Adipocyte (in vitro differentiated cells): ENCODE data around the gene CHD1L.
A peak's percentile ranks its signal among the peaks of the same experiment; 100 is the strongest.
"Not testable (repeated sequence)": the region's sequence is repeated elsewhere in the genome, so short reads cannot be mapped to it uniquely, and the experiment has no call there.

Experiments used
- DNase-seq: peaks from one replicate; pipeline ENCODE4 v3.0.0-alpha.2; 2015; ENCODE audit warnings: low read depth
- H3K27me3 ChIP-seq: replicated peaks from 2 replicates; pipeline ENCODE4 v1.7.0; 2013; ENCODE audit warnings: mild to moderate bottlenecking, low read length, moderate library complexity; ENCODE audit not compliant: control insufficient read depth, insufficient read depth
- H3K36me3 ChIP-seq: 2 replicates; pipeline ENCODE4 v1.7.0; 2013; ENCODE audit warnings: low read length, mild to moderate bottlenecking, moderate library complexity; ENCODE audit not compliant: control insufficient read depth, insufficient read depth, severe bottlenecking
- H3K4me1 ChIP-seq: 2 replicates; pipeline ENCODE4 v1.7.0; 2013; ENCODE audit warnings: mild to moderate bottlenecking, low read length, moderate library complexity; ENCODE audit not compliant: control insufficient read depth, insufficient read depth
- H3K4me3 ChIP-seq: 2 replicates; pipeline ENCODE4 v1.7.0; 2013; ENCODE audit warnings: mild to moderate bottlenecking, low read length, moderate library complexity
- H3K9ac ChIP-seq: 2 replicates; pipeline ENCODE4 v1.7.0; 2013; ENCODE audit warnings: mild to moderate bottlenecking, low read length, moderate library complexity
- H3K9me3 ChIP-seq: 2 replicates; pipeline ENCODE4 v1.7.0; 2013; ENCODE audit warnings: mild to moderate bottlenecking, low read length, moderate library complexity; ENCODE audit not compliant: control insufficient read depth

CHD1L gene

GRCh38 chr1:147235822-147236221 lies 6.7 kb upstream of the CHD1L start:
- Histone ChIP-seq H3K27me3 (no peaks in the 10 kb centered on the region), H3K4me3 (no peak overlapping the region), H3K9me3 (no peaks in the 10 kb centered on the region)

GRCh38 chr1:147236448-147236847 lies 6.0 kb upstream of the CHD1L start:
- Histone ChIP-seq H3K27me3 (no peaks in the 10 kb centered on the region), H3K9ac (no peak overlapping the region), H3K9me3 (no peaks in the 10 kb centered on the region), H3K36me3 (no peaks in the 10 kb centered on the region), H3K4me1 (no peaks in the 10 kb centered on the region), H3K4me3 (no peak overlapping the region)
- DNase-seq: no peak

More at GRCh38 chr1:147235822-147236221, 6.7 kb upstream of the CHD1L start:
- H3K4me1 ChIP-seq: no peaks in the 10 kb centered on the region
- DNase-seq: no peak
- H3K9ac ChIP-seq: no peak overlapping the region
- no peaks in the 10 kb centered on the region for H3K36me3 ChIP-seq

GRCh38 chr1:147236959-147237791 lies 5.3 kb upstream of the CHD1L start:
- Histone ChIP-seq H3K9ac (no peak overlapping the region), H3K4me1 (peaks cover 4% of the 10 kb centered on the region), H3K4me3 (no peak overlapping the region), H3K36me3 (no peaks in the 10 kb centered on the region), H3K9me3 (no peaks in the 10 kb centered on the region), H3K27me3 (no peaks in the 10 kb centered on the region)
- no peak for DNase-seq

- H3K27me3 ChIP-seq: no peaks in the 10 kb centered on the region
- DNase-seq: no peak
- H3K4me1 ChIP-seq: peaks cover 4% of the 10 kb centered on the region
- no peaks in the 10 kb centered on the region for H3K36me3 ChIP-seq
- no peak overlapping the region for H3K4me3 ChIP-seq
- H3K9me3 ChIP-seq: no peaks in the 10 kb centered on the region
- H3K9ac ChIP-seq: no peak overlapping the region
Observed at GRCh38 chr1:147238053-147238902, 4.2 kb upstream of the CHD1L start.

GRCh38 chr1:147238925-147239820 lies 3.3 kb upstream of the CHD1L start:
- Histone ChIP-seq H3K4me3 (no peak overlapping the region), H3K9ac (no peak overlapping the region), H3K36me3 (no peaks in the 10 kb centered on the region), H3K4me1 (peaks cover 10% of the 10 kb centered on the region), H3K27me3 (no peaks in the 10 kb centered on the region), H3K9me3 (no peaks in the 10 kb centered on the region)
- DNase-seq: no peak

GRCh38 chr1:147240131-147240721 lies 2.3 kb upstream of the CHD1L start:
- H3K9me3 ChIP-seq, H3K4me3 ChIP-seq, H3K36me3 ChIP-seq, H3K9ac ChIP-seq, DNase-seq, H3K27me3 ChIP-seq: not testable (repeated sequence)
- peaks cover 15% of the 10 kb centered on the region for H3K4me1 ChIP-seq

- DNase-seq: no peak
- H3K9me3 ChIP-seq: no peaks in the 10 kb centered on the region
- no peaks in the 10 kb centered on the region for H3K27me3 ChIP-seq
- peaks cover 28% of the 10 kb centered on the region for H3K4me1 ChIP-seq
- H3K4me3 ChIP-seq: peak overlapping the region; percentile 88
- no peaks in the 10 kb centered on the region for H3K36me3 ChIP-seq
- peak overlapping the region; percentile 91 for H3K9ac ChIP-seq
Observed at GRCh38 chr1:147241934-147242448, 493 bp upstream of the CHD1L start.

- H3K4me1 ChIP-seq: peaks cover 36% of the 10 kb centered on the region
- no peaks in the 10 kb centered on the region for H3K27me3 ChIP-seq
- H3K4me3 ChIP-seq: peak overlapping the region; percentile 88
- H3K9me3 ChIP-seq: no peaks in the 10 kb centered on the region
- no peaks in the 10 kb centered on the region for H3K36me3 ChIP-seq
- no peak for DNase-seq
- peak overlapping the region; percentile 91 for H3K9ac ChIP-seq
Observed at GRCh38 chr1:147243228-147243685, 773 bp downstream of the CHD1L start.

GRCh38 chr1:147243841-147244240 lies 1.4 kb downstream of the CHD1L start:
- H3K9ac ChIP-seq: peak overlapping the region; percentile 91
- peaks cover 36% of the 10 kb centered on the region for H3K4me1 ChIP-seq
- peak overlapping the region; percentile 88 for H3K4me3 ChIP-seq
- H3K36me3 ChIP-seq: no peaks in the 10 kb centered on the region
- H3K9me3 ChIP-seq: no peaks in the 10 kb centered on the region
- no peaks in the 10 kb centered on the region for H3K27me3 ChIP-seq
- DNase-seq: peak; percentile 43

- no peaks in the 10 kb centered on the region for H3K36me3 ChIP-seq
- peaks cover 36% of the 10 kb centered on the region for H3K4me1 ChIP-seq
- H3K27me3 ChIP-seq: no peaks in the 10 kb centered on the region
- no peak overlapping the region for H3K9ac ChIP-seq
- no peak for DNase-seq
- no peaks in the 10 kb centered on the region for H3K9me3 ChIP-seq
- no peak overlapping the region for H3K4me3 ChIP-seq
Observed at GRCh38 chr1:147245129-147245528, 2.6 kb downstream of the CHD1L start.
